KMS-11 (cell line): Measurements from ENCODE around the gene KATNB1.

Experiments
- H2AFZ ChIP-seq: fragments of 200-600 bp; sonication (generic); 2 replicates; pipeline ENCODE4 v1.6.1; 2016; ENCODE audit warnings: antibody characterized with exemption, mixed run types, low read depth
- H3K27ac ChIP-seq: fragments of 200-600 bp; sonication (generic); 2 replicates; pipeline ENCODE4 v1.6.1; 2016; ENCODE audit warnings: mild to moderate bottlenecking, mixed run types
- H3K27me3 ChIP-seq: fragments of 200-600 bp; sonication (generic); 2 replicates; pipeline ENCODE4 v1.6.1; 2017; ENCODE audit warnings: mild to moderate bottlenecking, low read depth, mixed run types, moderate library complexity; ENCODE audit not compliant: insufficient read depth
- H3K36me3 ChIP-seq: fragments of 200-600 bp; sonication (generic); 2 replicates; pipeline ENCODE4 v1.6.1; 2017; ENCODE audit warnings: mild to moderate bottlenecking, mixed run types; ENCODE audit not compliant: insufficient read depth
- H3K4me1 ChIP-seq: fragments of 200-600 bp; sonication (generic); 2 replicates; pipeline ENCODE4 v1.6.1; 2016; ENCODE audit warnings: mild to moderate bottlenecking, low read depth, mixed run types; ENCODE audit not compliant: poor library complexity, severe bottlenecking
- H3K4me2 ChIP-seq: fragments of 200-600 bp; sonication (generic); 2 replicates; pipeline ENCODE4 v1.7.0; 2016; ENCODE audit warnings: mild to moderate bottlenecking, mixed run types
- H3K4me3 ChIP-seq: fragments of 200-600 bp; sonication (generic); IDR thresholded peaks from 2 replicates; pipeline ENCODE4 v1.6.1; 2017; ENCODE audit warnings: low read depth, low read length, mixed read lengths; ENCODE audit not compliant: insufficient read depth
- H3K79me2 ChIP-seq: fragments of 200-600 bp; sonication (generic); 2 replicates; pipeline ENCODE4 v1.6.1; 2016; ENCODE audit warnings: low read depth, mixed run types; ENCODE audit not compliant: insufficient read depth
- H3K9ac ChIP-seq: fragments of 200-600 bp; sonication (generic); 2 replicates; pipeline ENCODE4 v1.6.1; 2016; ENCODE audit warnings: mild to moderate bottlenecking, mixed run types
- H4K20me1 ChIP-seq: fragments of 200-600 bp; sonication (generic); 2 replicates; pipeline ENCODE4 v1.6.1; 2016; ENCODE audit warnings: mild to moderate bottlenecking, mixed run types; ENCODE audit not compliant: insufficient read depth
- TF ChIP-seq, protein P1 (sequence below): fragments of 200-600 bp; sonication (generic); conservative IDR thresholded peaks from 2 replicates; pipeline ENCODE4 v1.6.1; 2017; ENCODE audit warnings: low read depth, mild to moderate bottlenecking, antibody characterized with exemption, low read length, moderate library complexity, mixed read lengths

Gene KATNB1

DNA sequence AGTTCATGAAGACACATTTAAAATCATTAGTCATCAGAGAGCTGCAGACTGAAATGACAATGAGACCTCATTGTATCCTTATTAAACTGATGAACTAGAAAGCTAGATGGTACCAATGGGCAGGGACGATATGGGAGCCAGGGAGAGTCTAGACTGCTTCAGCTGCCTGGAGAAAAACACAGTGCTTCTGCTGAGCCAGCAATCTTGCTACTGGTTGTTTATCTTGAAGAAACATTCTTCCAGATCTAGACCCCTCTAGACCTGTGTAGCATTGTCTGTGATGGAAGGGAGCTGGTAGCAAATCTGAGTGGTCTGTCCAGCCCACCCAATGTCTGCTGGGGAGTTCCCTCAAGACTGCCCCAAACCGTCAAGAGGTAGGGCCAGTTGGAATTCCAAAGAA is 42.9 kb upstream of the KATNB1 start:
- Histone ChIP-seq H3K9ac (no peak overlapping the region), H3K4me3 (no peak overlapping the region), H3K4me1 (no peaks in the 10 kb centered on the region), H3K79me2 (no peaks in the 10 kb centered on the region), H3K27me3 (no peaks in the 10 kb centered on the region), H2AFZ (no peak overlapping the region), H3K27ac (no peak overlapping the region), H4K20me1 (no peaks in the 10 kb centered on the region), H3K4me2 (no peak overlapping the region), H3K36me3 (no peaks in the 10 kb centered on the region)
- TF ChIP-seq, protein P1, sequence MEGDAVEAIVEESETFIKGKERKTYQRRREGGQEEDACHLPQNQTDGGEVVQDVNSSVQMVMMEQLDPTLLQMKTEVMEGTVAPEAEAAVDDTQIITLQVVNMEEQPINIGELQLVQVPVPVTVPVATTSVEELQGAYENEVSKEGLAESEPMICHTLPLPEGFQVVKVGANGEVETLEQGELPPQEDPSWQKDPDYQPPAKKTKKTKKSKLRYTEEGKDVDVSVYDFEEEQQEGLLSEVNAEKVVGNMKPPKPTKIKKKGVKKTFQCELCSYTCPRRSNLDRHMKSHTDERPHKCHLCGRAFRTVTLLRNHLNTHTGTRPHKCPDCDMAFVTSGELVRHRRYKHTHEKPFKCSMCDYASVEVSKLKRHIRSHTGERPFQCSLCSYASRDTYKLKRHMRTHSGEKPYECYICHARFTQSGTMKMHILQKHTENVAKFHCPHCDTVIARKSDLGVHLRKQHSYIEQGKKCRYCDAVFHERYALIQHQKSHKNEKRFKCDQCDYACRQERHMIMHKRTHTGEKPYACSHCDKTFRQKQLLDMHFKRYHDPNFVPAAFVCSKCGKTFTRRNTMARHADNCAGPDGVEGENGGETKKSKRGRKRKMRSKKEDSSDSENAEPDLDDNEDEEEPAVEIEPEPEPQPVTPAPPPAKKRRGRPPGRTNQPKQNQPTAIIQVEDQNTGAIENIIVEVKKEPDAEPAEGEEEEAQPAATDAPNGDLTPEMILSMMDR, result no peak

DNA sequence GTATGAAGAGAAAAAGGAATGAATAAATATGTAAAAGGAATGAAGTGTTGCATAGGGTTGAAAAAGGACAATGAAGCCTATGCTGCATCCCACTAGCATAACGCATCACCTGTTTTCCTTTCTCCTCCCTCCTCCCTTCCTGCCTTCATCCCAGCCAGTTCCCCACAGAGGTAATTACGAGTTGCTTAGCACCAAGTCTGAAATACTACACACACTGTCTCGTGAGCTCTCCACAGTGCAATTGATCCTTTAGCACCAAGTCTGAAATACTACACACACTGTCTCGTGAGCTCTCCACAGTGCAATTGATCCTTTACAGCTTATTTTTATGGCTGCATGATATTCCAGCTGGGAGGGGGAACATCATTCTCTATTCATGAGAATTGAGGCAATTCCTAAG is 42.0 kb upstream of the KATNB1 start:
- Histone ChIP-seq H3K4me3 (no peak overlapping the region), H2AFZ (no peak overlapping the region), H3K9ac (no peak overlapping the region), H3K36me3 (no peaks in the 10 kb centered on the region), H3K4me1 (no peaks in the 10 kb centered on the region), H3K27me3 (no peaks in the 10 kb centered on the region), H3K27ac (no peak overlapping the region), H3K79me2 (no peaks in the 10 kb centered on the region), H4K20me1 (no peaks in the 10 kb centered on the region), H3K4me2 (no peak overlapping the region)
- TF ChIP-seq, protein P1, result no peak

DNA sequence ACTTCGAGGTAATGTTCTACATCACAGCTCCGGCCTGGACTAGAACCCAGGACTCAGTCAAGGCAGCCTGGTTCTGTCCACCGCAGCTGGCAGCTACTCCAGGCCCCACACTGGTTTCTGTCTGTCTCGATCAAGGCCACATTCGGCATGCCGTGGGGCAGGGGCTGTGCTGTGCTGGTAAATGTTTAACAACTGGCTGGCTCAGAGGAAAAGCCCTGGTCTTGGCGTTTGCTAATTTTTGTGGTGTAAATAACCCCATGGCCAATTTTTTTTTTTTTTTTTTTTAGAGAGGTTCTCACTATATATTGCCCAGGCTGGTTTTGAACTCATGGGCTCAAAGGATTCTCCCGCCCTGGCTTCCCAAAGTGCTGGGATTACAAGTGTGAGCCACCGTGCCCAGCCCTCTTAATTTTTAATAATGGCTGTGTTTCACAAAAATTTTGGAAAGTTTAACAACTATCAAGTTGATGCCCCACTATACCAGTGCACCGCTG is 41.3 kb upstream of the KATNB1 start:
- H4K20me1 ChIP-seq, result no peaks in the 10 kb centered on the region
- H3K27ac ChIP-seq, result no peak overlapping the region
- H3K79me2 ChIP-seq, result no peaks in the 10 kb centered on the region
- no peak overlapping the region for H2AFZ ChIP-seq
- H3K4me2 ChIP-seq, result no peak overlapping the region
- no peaks in the 10 kb centered on the region for H3K27me3 ChIP-seq
- no peak overlapping the region for H3K9ac ChIP-seq
- H3K36me3 ChIP-seq, result no peaks in the 10 kb centered on the region
- TF ChIP-seq, protein P1, result no peak
- no peaks in the 10 kb centered on the region for H3K4me1 ChIP-seq
- no peak overlapping the region for H3K4me3 ChIP-seq

DNA sequence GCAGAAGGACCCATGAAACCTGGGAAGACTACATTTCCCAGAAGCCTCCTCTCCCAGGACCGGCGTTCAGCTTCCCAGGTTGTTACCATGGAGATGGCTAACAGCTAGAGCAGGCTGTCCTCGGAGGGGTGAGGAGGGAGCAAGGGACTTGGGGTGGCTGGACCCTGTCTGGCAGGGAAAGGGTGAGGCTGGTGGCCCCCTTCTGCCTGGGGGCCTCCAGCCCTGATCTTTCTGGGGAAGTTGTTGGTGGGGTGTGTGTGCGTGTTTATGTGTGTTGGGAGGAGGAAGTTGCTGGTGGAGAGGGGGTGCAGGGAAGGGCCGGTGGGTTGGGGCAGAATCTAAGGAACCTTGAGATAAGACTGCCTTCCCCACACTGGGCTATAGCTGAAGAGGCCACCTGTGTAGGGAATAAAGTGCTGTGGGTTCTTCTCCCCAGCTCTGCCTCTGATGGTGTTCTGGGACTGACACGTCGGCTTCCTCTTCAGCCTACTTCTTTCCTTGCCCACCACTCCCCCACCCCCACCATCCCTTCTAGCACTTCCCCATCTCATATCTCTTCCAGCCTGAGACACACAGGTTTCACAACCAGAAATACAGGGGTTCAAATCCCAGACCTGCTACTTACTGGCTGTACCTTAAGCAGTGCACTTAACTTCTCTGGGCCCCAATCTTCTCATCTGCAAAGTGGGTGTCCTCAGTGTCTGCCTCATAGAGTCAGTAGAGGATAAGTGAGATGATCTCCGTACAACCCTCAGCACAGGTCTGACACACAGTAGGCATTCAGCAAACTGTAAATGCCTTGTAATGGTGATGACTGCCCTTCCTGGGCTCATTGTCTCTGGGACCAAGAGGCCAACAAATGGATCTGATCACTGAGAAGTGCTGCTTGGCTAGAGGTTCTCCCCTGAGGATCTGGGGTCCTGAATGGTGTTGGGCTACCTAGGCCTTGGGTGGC is 40.6 kb upstream of the KATNB1 start, which contains the start of gene DRC7:
Gene DRC7, plus strand, starts transcription at position 82 of the 955 bp plus-strand sequence. CDS start 3,144 bp downstream, outside the sequence.
- Histone ChIP-seq H3K9ac (no peak within 1 kb of the TSS), H3K27me3 (no peaks in the 10 kb centered on the region), H3K4me1 (no peaks in the 10 kb centered on the region), H4K20me1 (no peaks in the 10 kb centered on the region), H3K27ac (no peak within 1 kb of the TSS), H3K4me2 (no peak within 1 kb of the TSS), H3K36me3 (no peaks in the 10 kb centered on the region), H3K4me3 (no peak within 1 kb of the TSS), H3K79me2 (no peaks in the 10 kb centered on the region), H2AFZ (no peak within 1 kb of the TSS)
- TF ChIP-seq, protein P1, result no peak
